ENCODE data around the gene S1PR3. TPM values are rescaled to one million over a fixed set of nuclear protein-coding genes. Genes with fewer than 3 reads are reported as not detected.

Gene S1PR3
- total and polyA plus RNA-seq, 4 donors = 1.4 to 4.5 (median 2.9) TPM

DNA sequence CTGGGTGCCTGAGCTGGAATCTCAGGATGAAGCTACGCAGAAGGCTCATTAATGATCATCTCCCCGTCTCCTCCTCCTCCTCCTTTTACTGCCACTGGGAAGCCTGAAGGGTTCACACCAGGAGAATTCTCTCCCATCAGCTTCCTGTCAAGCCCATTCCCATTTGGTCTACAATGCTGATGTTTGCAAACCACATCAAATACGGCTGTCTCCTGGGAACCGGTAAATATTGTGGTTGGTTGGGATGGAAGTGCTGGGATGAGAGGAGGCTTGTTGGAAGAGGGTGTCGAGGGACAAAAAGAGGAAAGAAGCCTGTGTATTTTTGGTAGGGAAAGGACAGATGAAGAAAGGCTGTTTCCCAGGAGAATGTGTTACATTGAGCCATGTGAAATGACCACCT, 13.2 kb upstream of the S1PR3 start:
- TF ChIP-seq JUND (IDR thresholded peaks at IDR 0.05) = no peak
- TF ChIP-seq, protein P1, sequence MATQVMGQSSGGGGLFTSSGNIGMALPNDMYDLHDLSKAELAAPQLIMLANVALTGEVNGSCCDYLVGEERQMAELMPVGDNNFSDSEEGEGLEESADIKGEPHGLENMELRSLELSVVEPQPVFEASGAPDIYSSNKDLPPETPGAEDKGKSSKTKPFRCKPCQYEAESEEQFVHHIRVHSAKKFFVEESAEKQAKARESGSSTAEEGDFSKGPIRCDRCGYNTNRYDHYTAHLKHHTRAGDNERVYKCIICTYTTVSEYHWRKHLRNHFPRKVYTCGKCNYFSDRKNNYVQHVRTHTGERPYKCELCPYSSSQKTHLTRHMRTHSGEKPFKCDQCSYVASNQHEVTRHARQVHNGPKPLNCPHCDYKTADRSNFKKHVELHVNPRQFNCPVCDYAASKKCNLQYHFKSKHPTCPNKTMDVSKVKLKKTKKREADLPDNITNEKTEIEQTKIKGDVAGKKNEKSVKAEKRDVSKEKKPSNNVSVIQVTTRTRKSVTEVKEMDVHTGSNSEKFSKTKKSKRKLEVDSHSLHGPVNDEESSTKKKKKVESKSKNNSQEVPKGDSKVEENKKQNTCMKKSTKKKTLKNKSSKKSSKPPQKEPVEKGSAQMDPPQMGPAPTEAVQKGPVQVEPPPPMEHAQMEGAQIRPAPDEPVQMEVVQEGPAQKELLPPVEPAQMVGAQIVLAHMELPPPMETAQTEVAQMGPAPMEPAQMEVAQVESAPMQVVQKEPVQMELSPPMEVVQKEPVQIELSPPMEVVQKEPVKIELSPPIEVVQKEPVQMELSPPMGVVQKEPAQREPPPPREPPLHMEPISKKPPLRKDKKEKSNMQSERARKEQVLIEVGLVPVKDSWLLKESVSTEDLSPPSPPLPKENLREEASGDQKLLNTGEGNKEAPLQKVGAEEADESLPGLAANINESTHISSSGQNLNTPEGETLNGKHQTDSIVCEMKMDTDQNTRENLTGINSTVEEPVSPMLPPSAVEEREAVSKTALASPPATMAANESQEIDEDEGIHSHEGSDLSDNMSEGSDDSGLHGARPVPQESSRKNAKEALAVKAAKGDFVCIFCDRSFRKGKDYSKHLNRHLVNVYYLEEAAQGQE (IDR thresholded peaks at IDR 0.05) = no peak
- TF ChIP-seq, protein P2, sequence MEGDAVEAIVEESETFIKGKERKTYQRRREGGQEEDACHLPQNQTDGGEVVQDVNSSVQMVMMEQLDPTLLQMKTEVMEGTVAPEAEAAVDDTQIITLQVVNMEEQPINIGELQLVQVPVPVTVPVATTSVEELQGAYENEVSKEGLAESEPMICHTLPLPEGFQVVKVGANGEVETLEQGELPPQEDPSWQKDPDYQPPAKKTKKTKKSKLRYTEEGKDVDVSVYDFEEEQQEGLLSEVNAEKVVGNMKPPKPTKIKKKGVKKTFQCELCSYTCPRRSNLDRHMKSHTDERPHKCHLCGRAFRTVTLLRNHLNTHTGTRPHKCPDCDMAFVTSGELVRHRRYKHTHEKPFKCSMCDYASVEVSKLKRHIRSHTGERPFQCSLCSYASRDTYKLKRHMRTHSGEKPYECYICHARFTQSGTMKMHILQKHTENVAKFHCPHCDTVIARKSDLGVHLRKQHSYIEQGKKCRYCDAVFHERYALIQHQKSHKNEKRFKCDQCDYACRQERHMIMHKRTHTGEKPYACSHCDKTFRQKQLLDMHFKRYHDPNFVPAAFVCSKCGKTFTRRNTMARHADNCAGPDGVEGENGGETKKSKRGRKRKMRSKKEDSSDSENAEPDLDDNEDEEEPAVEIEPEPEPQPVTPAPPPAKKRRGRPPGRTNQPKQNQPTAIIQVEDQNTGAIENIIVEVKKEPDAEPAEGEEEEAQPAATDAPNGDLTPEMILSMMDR (IDR thresholded peaks at IDR 0.05; ENCODE audit: low read depth, low read length, missing input control) = no peak
- TF ChIP-seq GABPA (IDR thresholded peaks at IDR 0.05 in 1 of 2, conservative IDR thresholded peaks at IDR 0.05 in 1 of 2) = no peak
- TF ChIP-seq, protein P3, sequence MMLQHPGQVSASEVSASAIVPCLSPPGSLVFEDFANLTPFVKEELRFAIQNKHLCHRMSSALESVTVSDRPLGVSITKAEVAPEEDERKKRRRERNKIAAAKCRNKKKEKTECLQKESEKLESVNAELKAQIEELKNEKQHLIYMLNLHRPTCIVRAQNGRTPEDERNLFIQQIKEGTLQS (IDR thresholded peaks at IDR 0.05) = no peak
- no peak for TF ChIP-seq RAD21 (IDR thresholded peaks at IDR 0.05)
- TF ChIP-seq NR2F2 (IDR thresholded peaks at IDR 0.05) = no peak
- no peak for TF ChIP-seq EGR1 (IDR thresholded peaks at IDR 0.05; ENCODE audit: low read depth in 2 of 2)
- TF ChIP-seq, protein P4, sequence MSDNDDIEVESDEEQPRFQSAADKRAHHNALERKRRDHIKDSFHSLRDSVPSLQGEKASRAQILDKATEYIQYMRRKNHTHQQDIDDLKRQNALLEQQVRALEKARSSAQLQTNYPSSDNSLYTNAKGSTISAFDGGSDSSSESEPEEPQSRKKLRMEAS (IDR thresholded peaks at IDR 0.05) = no peak
- TF ChIP-seq, protein P5, sequence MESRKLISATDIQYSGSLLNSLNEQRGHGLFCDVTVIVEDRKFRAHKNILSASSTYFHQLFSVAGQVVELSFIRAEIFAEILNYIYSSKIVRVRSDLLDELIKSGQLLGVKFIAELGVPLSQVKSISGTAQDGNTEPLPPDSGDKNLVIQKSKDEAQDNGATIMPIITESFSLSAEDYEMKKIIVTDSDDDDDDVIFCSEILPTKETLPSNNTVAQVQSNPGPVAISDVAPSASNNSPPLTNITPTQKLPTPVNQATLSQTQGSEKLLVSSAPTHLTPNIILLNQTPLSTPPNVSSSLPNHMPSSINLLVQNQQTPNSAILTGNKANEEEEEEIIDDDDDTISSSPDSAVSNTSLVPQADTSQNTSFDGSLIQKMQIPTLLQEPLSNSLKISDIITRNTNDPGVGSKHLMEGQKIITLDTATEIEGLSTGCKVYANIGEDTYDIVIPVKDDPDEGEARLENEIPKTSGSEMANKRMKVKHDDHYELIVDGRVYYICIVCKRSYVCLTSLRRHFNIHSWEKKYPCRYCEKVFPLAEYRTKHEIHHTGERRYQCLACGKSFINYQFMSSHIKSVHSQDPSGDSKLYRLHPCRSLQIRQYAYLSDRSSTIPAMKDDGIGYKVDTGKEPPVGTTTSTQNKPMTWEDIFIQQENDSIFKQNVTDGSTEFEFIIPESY (IDR thresholded peaks at IDR 0.05) = no peak
- no peak for TF ChIP-seq HNF4G (IDR thresholded peaks at IDR 0.05)
- no peak for TF ChIP-seq HNF4A (conservative IDR thresholded peaks at IDR 0.05)
- no peak for TF ChIP-seq FOXA2 (IDR thresholded peaks at IDR 0.05)
- TF ChIP-seq YY1 (IDR thresholded peaks at IDR 0.05) = no peak
- TF ChIP-seq TAF1 (conservative IDR thresholded peaks at IDR 0.05) = no peak
- TF ChIP-seq RXRA (IDR thresholded peaks at IDR 0.05) = no peak
- 72% methylated on average over 5 of the region's 5 CpGs for WGBS

DNA sequence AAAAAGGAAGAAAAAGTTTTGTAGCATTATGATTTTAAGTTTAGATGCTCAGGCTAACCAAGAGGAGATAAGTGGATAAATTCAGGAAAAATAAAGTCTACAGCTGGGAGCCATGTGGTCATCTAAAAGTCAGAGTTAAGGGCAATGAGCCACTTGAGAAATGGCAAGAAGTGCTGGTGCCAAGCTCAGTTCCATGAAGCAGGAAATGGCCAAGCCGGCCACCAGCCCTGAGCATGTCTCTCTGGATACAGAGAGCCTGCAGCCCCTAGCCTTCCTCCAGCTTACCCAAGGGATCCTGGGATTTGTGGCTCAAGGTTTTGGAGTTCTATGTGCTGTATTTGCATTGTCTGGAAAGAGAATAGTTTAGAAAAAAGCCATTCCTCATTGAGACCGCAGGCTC, 12.2 kb upstream of the S1PR3 start:
- no peaks in the 10 kb centered on the region for H3K36me3 ChIP-seq (ENCODE audit: control insufficient read depth in 4 of 4, insufficient read depth in 3 of 4, low read depth in 1 of 4, low read length in 3 of 4)
- H3K9me3 ChIP-seq (ENCODE audit: control insufficient read depth in 4 of 4, low read length in 3 of 4) = peaks cover 0 to 2% (median 0%) of the 10 kb centered on the region in 4 donors
- peaks cover 0 to 1% (median 0%) of the 10 kb centered on the region in 4 donors for H3K4me1 ChIP-seq (ENCODE audit: control insufficient read depth in 4 of 4, insufficient read depth in 4 of 4, low read length in 3 of 4)
- H3K27me3 ChIP-seq (ENCODE audit: control insufficient read depth in 4 of 4, insufficient read depth in 4 of 4, low read length in 3 of 4) = peaks cover 0 to 2% (median 0%) of the 10 kb centered on the region in 4 donors
- no peak for DNase-seq (ENCODE audit: low spot score)
- TF ChIP-seq, protein P5 (IDR thresholded peaks at IDR 0.05) = no peak
- no peak for TF ChIP-seq JUND (IDR thresholded peaks at IDR 0.05)
- H3K9ac ChIP-seq (ENCODE audit: low read depth in 1 of 2, low read length in 2 of 2) = no peak overlapping the region
- H3K4me3 ChIP-seq (ENCODE audit: low read depth in 1 of 3, low read length in 3 of 3) = no peak overlapping the region
- WGBS = 90% methylated on average over 2 of the region's 2 CpGs
- no peak overlapping the region for H3K27ac ChIP-seq (ENCODE audit: low read depth in 1 of 2, low read length in 2 of 2)

More for the DNA sequence above, 13.2 kb upstream of the S1PR3 start:
- no peaks in the 10 kb centered on the region for H3K27me3 ChIP-seq (ENCODE audit: control insufficient read depth in 4 of 4, insufficient read depth in 4 of 4, low read length in 3 of 4)
- H3K4me1 ChIP-seq (ENCODE audit: control insufficient read depth in 4 of 4, insufficient read depth in 4 of 4, low read length in 3 of 4) = peaks cover 0 to 1% (median 0%) of the 10 kb centered on the region in 4 donors
- no peak overlapping the region for H3K27ac ChIP-seq (ENCODE audit: low read depth in 1 of 2, low read length in 2 of 2)
- no peak overlapping the region for H3K9ac ChIP-seq (ENCODE audit: low read depth in 1 of 2, low read length in 2 of 2)
- no peaks in the 10 kb centered on the region for H3K36me3 ChIP-seq (ENCODE audit: control insufficient read depth in 4 of 4, insufficient read depth in 3 of 4, low read depth in 1 of 4, low read length in 3 of 4)
- H3K4me3 ChIP-seq (ENCODE audit: low read depth in 1 of 3, low read length in 3 of 3) = no peak overlapping the region
- no peak for DNase-seq (ENCODE audit: low spot score)
- H3K9me3 ChIP-seq (ENCODE audit: control insufficient read depth in 4 of 4, low read length in 3 of 4) = peaks cover under 1 to 4% (median 2%) of the 10 kb centered on the region in 4 donors
